Adrenal gland (tissue), 12 donors: Measurements from ENCODE around the gene RNF182. TPM values are rescaled to one million over a fixed set of nuclear protein-coding genes. Genes with fewer than 3 reads are reported as not detected.

Source experiments
- DNase-seq, 7 donors: peaks; one replicate each; pipeline ENCODE4 v3.0.0-alpha.2; 2019 to 2020
- H3K27ac ChIP-seq, 5 donors: fragments of 200-600 bp; sonication (generic) in 4 of 5; 1 replicate in 3 of 5; 2 replicates in 2 of 5; pipeline versions ENCODE4 v1.5.1 to v1.8.0; 2016 to 2020; ENCODE audit warnings: mild to moderate bottlenecking in 1 of 5
- H3K27me3 ChIP-seq: fragments of 200-600 bp; 2 replicates; pipeline ENCODE4 v1.8.0; 2021
- H3K36me3 ChIP-seq, 2 donors: fragments of 200-600 bp; replicated peaks in 1 of 2; 1 replicate in 1 of 2; 2 replicates in 1 of 2; pipeline versions ENCODE4 v1.5.1 to v1.8.0; 2018 to 2022
- H3K4me1 ChIP-seq, 2 donors: fragments of 200-600 bp; replicated peaks in 1 of 2; 1 replicate in 1 of 2; 2 replicates in 1 of 2; pipeline versions ENCODE4 v1.5.1 to v1.8.0; 2018 to 2021
- H3K4me3 ChIP-seq, 4 donors: fragments of 200-600 bp; sonication (generic) in 3 of 4; one replicate each; pipeline ENCODE4 v1.5.1; 2016 to 2018
- H3K9me3 ChIP-seq, 3 donors: fragments of 200-600 bp; sonication (generic) in 1 of 3; replicated peaks in 1 of 3; 1 replicate in 2 of 3; 2 replicates in 1 of 3; pipeline versions ENCODE4 v1.5.1 to v1.8.0; 2016 to 2021
- CTCF ChIP-seq, 6 experiments: fragments of 450-650 bp in 4 of 6; fragments of 200-600 bp in 2 of 6; sonication (generic) in 1 of 6; IDR thresholded peaks; 1 replicate in 5 of 6; 2 replicates in 1 of 6; pipeline versions ENCODE4 v1.5.1 to v1.8.0; 2016 to 2021; ENCODE audit warnings: antibody characterized with exemption in 6 of 6, mild to moderate bottlenecking in 2 of 6, moderate library complexity in 1 of 6
- POLR2A ChIP-seq, 2 donors: fragments of 450-650 bp; IDR thresholded peaks; one replicate each; pipeline ENCODE4 v1.6.1; 2017; ENCODE audit warnings: antibody characterized with exemption in 2 of 2, mild to moderate bottlenecking in 2 of 2, moderate library complexity in 1 of 2
- WGBS, 4 donors: extraction: QIAGEN DNeasy Blood & Tissue Kit in 2 of 4; methylation state at CpG; one replicate each; pipeline versions ENCODE4 v1.1.5 to v1.1.7; 2013 to 2017; 5-methylcytosine and 5-hydroxymethylcytosine counted together
- intact Hi-C, 2 donors: fragments of 100-400 bp; cut with DNase I; formaldehyde crosslinking; loops; one replicate each; pipeline versions ENCODE4 v1.14.1 to v1.15.0; 2022 to 2023
- polyA plus RNA-seq, 3 donors: library from polyadenylated mRNA; stranded (reverse); fragments of 200-250 nt in 2 of 3; fragments of 350-450 nt in 1 of 3; fragmentation: Illumina TruSeq in 1 of 3; extraction: RNeasy Lipid Tissue Mini Kit (QIAGEN cat#74804) in 1 of 3; gene quantifications; one replicate each; pipeline ENCODE4 v1.2.3, GENCODE V29; 2013 to 2014
- total RNA-seq, 9 donors: library from RNA; depleted of rRNA in 4 of 9; stranded (reverse); fragments of >200 nt in 4 of 9; fragments of 120-200 nt in 1 of 9; fragmentation: NEBNext Ultra II Directional in 1 of 9; extraction: Animal tissue kit (Norgen Biotek cat#: 25700) in 1 of 9; gene quantifications; one replicate each; pipeline versions ENCODE4 v1.1.0 to v1.2.4, GENCODE V29; 2013 to 2023
- donor health status: healthy with polysubstance abuse.
- donor health status: Bipolar disorder and iron deficiency.
- donor health status: DM: yes; HTN: yes; CAD: no.
- donor health status: DM: no; HTN: no; CAD: no.
- donor health status: DM: no; HTN: no; CAD: no.
- donor health status: DM: yes; HTN: yes; CAD: no.

RNF182 gene
- total and polyA plus RNA-seq, 12 donors, result 0.03 to 2.1 (median 0.31) TPM; not detected in 2

- TF ChIP-seq CTCF (IDR thresholded peaks at IDR 0.05), result no peak
- no peak for TF ChIP-seq POLR2A (IDR thresholded peaks at IDR 0.05)
- no peak for DNase-seq
- no peaks in the 10 kb centered on the region for H3K36me3 ChIP-seq
- H3K9me3 ChIP-seq, result no peaks in the 10 kb centered on the region
- H3K4me3 ChIP-seq, result no peak overlapping the region
- no peak overlapping the region for H3K27ac ChIP-seq
- H3K4me1 ChIP-seq, result no peaks in the 10 kb centered on the region
- intact Hi-C loops, result loop anchor here in 1 of 2 donors (10.0 kb wide), 1 partner anchor 122 kb away; no protein-coding TSS in a partner anchor
- H3K27me3 ChIP-seq, result peaks cover 39% of the 10 kb centered on the region
- WGBS, 4 donors, result 83 to 91% (median 87%) methylated on average over 3 of the region's 3 CpGs
Measured at GRCh38 chr6:13922750-13923149, 2.0 kb upstream of the RNF182 start.

DNA sequence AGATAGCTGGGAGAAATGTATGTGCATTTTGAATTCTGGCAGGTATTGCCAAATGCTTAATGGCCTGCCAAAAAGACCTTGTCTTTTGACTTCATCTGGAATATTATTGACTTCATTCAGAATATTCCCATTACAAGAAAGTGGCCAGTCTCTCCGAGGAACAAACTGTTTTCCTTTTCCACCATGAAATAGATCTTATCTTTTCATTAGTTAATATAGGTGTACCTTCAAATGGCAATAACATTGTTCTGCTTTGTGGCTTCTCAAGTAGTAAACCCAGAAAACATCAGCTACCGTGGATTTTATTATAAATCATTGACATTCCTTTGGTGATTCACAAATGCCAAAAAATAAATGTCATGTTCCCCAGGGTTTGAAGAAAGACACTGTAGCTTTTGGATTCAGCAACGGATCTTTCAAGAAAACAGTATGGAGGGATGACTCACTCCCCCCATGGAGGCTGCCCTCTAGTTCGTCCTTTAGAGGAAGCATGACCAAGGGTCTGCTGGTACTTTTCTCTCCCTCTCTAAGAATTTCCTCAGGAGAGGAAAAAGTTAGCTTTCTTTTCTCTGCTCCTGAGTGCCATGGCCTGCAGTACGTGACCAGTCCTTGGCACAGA, 1.1 kb upstream of the RNF182 start:
- WGBS, 4 donors, result 26 to 34% (median 30%) methylated on average over 4 to 5 of the region's 5 CpGs
- Histone ChIP-seq H3K4me1 (no peaks in the 10 kb centered on the region), H3K9me3 (no peaks in the 10 kb centered on the region), H3K27ac (no peak overlapping the region), H3K4me3 (no peak overlapping the region), H3K27me3 (peaks cover 45% of the 10 kb centered on the region), H3K36me3 (no peaks in the 10 kb centered on the region)
- no peak for DNase-seq
- TF ChIP-seq CTCF (IDR thresholded peaks at IDR 0.05), result no peak
- TF ChIP-seq POLR2A (IDR thresholded peaks at IDR 0.05), result no peak
- intact Hi-C loops, result loop anchor here in 1 of 2 donors (10.0 kb wide), 1 partner anchor 121 kb away; no protein-coding TSS in a partner anchor

DNA sequence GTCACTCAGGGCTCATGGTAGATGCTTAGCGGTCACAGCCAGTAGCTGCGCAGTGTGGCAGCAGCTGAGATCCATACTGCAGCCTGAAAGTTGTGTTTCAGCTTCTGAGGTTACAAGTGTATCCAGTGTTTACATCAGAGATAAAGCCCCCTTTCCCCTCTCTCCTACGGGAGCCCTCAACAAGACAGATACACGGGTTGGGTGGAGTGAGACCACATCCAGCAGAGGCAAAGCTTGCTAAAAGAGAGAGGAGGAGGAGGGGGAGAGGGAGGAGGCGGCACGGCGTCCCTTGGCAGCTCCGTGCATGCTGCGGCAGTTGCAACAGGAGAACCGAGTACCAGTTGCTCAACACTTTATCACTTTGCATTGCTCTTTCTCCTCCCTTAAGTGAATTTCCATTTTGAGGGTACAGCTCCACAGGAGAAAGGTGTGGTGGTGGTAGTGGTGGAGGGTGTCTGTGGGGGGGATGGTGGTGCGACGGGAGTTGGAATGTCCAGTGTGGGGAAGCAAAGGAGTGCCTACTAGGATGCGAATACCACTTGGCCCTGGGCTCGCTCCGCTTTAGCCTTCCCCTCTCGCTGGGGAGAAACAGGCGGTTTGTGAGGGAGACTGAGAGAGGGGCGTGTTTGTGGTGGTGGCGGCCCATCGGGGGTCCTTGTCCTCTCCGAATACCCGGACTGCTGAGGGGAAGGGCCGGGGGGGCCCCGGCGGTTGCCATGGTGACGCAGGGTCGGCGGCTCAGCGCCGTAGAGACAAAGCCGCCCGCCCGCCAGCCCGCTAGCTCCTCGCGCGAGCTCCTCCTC, 405 bp upstream of the RNF182 start:
- Histone ChIP-seq H3K4me3 (peak overlapping the region in 1 of 4 donors; percentile 51), H3K9me3 (no peaks in the 10 kb centered on the region), H3K27me3 (peaks cover 51% of the 10 kb centered on the region), H3K27ac (no peak overlapping the region), H3K36me3 (no peaks in the 10 kb centered on the region), H3K4me1 (no peaks in the 10 kb centered on the region)
- DNase-seq, result peak in 5 of 7 donors; percentile 7 to 38 (median 23)
- 4 to 7% (median 5%) methylated on average over 14 to 37 of the region's 37 CpGs for WGBS, 4 donors
- intact Hi-C loops, result loop anchor here in 1 of 2 donors (10.0 kb wide), 1 partner anchor 120 kb away; no protein-coding TSS in a partner anchor
- TF ChIP-seq POLR2A (IDR thresholded peaks at IDR 0.05) (no peak), CTCF (IDR thresholded peaks at IDR 0.05) (no peak)

DNA sequence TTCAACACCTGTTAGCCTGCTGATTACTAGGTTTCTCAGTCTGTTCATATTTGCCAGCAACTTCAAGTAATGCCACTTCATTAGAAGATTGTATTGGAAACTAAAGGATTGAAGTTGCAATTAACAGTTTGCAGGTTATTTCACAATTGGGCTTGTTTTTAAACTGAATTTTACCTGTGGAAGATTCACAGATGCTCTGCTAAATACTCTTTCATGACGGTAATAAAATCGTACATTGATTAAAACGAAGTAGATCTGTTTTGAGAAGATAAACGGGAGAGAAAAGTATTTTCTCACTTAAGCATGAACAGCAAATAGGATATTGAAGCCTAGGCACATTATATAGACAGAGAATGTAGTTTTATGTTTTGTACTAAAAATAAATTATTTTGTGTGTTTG, 1.6 kb downstream of the RNF182 start:
- Histone ChIP-seq H3K27me3 (peaks cover 64% of the 10 kb centered on the region), H3K36me3 (no peaks in the 10 kb centered on the region), H3K4me3 (no peak overlapping the region), H3K27ac (no peak overlapping the region), H3K9me3 (no peaks in the 10 kb centered on the region), H3K4me1 (no peaks in the 10 kb centered on the region)
- intact Hi-C loops, result loop anchor here in 1 of 2 donors (10.0 kb wide), 1 partner anchor 118 kb away; no protein-coding TSS in a partner anchor
- no peak for DNase-seq
- WGBS, 4 donors, result 70 to 78% (median 74%) methylated on average over 4 of the region's 4 CpGs
- no peak for TF ChIP-seq POLR2A (IDR thresholded peaks at IDR 0.05)
- TF ChIP-seq CTCF (IDR thresholded peaks at IDR 0.05), result no peak
